Smooth muscle cell of the brain vasculature (primary cell): ENCODE results near the gene CXXC5.
A peak's percentile ranks its signal among the peaks of the same experiment; 100 is the strongest.
"Not testable (repeated sequence)": the region's sequence is repeated elsewhere in the genome, so short reads cannot be mapped to it uniquely, and the experiment has no call there.

ENCODE experiments used
- DNase-seq: peaks from one replicate; pipeline ENCODE4 v3.0.0-alpha.2; 2012; ENCODE audit warnings: low read depth, low spot score

CXXC5 gene

DNA sequence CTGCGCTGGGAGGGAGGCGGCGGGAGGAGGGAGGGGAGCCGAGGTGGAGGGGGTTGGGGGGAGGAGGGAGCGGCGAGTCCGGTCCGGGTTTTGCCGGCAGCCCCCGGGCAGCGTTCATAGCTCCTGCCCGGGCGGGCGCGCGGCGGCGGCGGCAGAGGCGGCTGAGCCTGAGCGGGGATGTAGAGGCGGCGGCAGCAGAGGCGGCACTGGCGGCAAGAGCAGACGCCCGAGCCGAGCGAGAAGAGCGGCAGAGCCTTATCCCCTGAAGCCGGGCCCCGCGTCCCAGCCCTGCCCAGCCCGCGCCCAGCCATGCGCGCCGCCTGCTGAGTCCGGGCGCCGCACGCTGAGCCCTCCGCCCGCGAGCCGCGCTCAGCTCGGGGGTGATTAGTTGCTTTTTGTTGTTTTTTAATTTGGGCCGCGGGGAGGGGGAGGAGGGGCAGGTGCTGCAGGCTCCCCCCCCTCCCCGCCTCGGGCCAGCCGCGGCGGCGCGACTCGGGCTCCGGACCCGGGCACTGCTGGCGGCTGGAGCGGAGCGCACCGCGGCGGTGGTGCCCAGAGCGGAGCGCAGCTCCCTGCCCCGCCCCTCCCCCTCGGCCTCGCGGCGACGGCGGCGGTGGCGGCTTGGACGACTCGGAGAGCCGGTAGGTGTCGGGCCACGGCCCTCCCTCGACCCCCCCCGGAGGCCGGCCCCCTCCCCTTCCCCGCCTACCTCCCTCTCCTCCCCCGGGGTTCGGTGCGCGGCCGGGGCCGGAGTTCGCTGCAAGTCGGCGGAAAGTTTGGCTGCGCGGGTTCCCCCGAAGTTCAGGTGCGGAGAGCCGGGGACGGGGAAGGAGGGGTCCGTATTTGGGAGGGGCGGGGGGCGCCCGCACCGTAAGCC is at the start of gene CXXC5:
CXXC5 (plus strand) TSS at position 145 of the 877 bp plus-strand sequence. CDS start 32,175 bp downstream, outside the sequence.
- DNase-seq = no peak

DNA sequence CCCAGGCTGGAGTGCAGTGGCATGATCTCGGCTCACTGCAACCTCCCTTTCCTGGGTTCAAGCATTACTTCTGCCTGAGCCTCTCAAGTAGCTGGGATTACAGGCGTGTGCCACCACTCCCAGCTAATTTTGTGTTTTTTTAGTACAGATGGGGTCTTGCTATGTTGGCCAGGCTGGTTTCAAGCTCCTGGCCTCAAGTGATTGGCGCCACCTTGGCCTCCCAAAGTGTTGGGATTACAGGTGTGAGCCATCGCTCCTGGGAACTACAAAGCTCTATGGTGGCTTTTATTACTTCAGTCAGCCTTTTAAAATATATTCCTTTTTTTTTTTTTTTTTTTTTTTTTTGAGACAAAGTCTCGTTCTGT is 49.6 kb upstream of the CXXC5 start:
- DNase-seq = not testable (repeated sequence)

DNA sequence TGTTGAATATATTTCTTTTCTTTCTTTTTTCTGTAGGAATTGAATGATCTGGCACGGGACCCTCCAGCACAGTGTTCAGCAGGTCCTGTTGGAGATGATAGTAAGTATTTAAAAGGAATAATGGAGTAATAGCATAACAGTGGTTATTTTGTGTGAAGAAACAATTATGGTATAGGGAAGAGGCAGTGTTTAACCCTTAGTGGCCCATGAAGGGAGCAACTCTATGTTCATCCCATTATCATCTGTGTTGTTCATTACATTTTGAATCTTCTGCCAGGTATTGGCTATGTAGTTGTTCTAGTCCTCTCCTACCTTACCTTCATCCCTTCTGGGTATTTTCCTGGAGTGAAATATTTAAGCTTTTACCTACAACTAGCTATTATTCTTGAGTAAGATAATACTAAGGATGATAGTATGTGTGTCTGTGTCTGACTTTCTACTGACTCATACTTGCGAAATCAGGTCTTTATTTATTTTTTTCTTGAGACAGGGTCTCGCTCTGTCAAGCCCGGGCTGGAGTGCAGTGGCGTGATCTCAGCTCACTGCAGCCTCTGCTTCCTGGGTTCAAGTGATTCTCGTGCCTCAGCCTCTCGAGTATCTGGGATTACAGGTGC is 47.7 kb upstream of the CXXC5 start:
- peak; percentile 6 for DNase-seq

DNA sequence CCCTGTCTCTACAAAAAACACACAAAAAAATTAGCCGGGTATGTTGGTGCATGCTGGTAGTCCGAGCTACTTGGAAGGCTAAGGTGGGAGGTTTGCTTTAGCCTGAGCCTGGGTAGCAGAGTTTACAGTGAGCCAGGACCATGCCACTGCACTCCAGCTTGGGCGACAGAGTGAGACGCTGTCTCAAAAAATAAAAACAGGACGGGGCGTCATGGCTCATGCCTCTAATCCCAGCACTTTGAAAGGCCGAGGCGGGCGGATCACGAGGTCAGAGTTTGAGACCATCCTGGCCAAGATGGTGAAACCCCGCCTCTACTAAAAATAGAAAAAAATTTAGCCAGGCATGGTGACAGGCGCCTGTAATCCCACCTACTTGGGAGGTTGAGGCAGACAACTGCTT is 46.7 kb upstream of the CXXC5 start:
- DNase-seq = no peak

DNA sequence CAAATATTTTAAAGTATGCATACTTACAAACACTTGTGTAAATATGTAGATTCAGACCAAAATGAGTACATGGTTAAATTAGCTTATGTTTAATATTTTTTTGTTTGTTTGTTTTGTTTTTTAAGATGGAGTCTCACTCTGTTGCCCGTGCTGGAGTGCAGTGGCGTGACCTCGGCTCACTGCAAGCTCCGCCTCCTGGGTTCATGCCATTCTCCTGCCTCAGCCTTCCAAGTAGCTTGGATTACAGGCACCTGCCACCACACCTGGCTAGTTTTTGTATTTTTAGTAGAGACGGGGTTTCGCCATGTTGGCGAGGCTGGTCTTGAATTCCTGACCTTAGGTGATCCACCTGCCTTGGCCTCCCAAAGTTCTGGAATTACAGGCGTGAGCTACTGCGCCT is 46.2 kb upstream of the CXXC5 start:
- not testable (repeated sequence) for DNase-seq

DNA sequence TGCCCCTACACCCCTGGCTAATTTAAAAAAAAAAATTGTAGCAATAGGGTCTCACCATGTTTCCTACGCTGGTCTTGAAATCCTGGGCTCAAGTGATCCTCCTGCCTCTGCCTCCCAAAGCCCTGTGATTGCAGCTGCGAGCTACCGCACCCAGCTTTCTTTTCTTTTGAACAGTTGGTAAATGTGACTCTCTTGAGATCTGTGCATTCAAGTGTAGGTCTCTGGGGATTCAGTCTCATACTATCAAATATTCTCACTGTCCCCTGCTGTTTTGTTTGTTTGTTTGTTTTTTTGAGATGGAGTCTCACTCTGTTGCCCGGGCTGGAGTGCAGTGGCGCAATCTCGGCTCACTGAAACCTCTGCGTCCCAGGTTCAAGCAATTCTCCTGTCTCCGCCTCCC is 42.3 kb upstream of the CXXC5 start:
- no peak for DNase-seq

DNA sequence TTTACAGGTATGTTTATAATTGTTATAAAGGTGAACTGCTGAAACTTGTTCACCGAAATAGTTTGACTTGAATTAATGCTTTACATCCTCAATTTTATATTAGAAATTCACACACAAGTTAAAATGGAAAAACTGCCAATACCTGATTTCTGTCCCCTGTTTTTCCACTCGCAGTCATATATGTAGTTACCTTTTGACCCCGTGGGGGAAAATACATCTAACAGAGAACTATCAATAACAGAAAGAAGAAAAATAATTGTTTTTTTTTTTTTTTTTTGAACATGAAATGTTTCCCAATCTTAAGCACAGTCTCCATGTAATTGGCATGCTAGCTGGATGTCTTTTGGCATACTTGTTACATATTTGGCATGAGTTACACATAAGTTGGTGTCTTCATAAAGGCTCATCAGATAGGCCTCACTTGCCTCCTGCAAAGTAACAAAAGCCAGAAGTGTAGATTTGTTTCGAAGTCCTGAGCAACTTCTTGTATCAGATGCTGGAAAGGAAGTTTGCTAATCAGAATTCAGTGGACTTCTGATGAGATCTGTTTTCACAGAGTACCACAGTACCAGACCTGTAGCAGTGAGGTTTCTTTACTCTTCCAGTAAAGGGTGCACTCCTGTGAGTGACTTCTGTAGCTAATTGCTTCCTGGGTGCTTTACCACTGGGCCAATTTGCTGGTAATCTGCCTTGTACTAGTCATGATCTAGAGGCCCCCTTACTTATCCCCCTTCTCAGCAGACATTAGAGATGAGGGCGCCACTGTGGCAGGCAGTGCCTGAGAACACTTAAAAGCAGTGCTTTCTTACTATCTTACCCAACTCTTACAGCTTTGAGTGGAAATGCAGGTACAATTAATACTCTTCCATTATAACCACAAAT is 36.2 kb upstream of the CXXC5 start:
- no peak for DNase-seq

DNA sequence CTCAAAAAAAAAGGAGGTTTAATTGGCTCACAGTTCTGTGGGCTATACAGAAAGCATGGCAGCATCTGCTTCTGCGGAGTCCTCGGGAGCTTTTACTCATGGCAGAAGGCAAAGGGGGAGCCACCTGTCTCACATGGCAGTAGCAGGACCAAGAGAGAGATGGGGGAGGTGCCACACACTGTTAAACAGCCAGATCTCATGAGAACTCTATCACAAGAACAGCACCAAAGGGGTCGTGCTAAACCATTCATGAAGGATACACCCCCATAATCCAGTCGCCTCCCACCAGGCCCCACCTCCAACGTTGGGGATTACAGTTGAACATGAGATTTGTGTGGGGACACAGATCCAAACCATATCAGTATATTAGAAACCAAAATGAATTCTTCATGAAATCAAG is 28.3 kb upstream of the CXXC5 start:
- DNase-seq = no peak

DNA sequence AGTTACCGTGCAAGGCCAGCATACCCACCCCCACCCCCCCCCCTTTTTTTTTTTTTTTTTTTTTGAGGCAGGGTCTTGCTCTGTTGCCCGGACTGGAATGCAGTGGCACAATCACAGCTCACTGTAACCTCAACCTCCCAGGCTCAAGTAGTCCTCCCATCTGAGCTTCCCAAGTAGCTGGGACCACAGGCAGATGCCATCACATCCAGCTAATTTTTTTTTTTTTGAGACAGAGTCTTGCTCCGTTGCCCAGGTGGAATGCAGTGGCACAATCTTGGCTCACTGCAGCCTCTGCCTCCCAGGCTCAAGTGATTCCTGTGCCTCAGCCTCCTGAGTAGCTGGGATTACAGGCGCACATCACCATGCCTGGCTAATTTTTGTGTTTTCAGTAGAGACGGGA is 22.8 kb upstream of the CXXC5 start:
- DNase-seq = not testable (repeated sequence)

DNA sequence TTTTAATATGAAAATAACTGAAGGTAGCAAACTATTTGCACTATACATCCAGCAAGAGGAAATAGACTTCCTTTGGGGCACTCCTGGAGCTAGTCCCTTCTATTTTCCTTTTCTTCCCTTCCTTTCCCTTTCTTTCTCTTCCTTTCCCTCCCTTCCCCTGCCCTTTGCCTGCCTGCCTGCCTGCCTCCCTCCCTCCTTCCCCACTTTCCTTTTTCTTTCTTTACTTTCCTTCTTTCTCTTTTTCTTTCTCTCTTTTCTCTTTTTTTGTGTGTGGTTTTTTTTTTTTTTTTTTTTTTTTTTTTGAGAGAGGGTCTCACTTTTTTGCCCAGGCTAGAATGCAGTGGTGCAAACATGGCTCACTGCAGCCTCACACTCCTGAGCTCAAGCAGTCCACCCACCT is 17.3 kb upstream of the CXXC5 start:
- no peak for DNase-seq

DNA sequence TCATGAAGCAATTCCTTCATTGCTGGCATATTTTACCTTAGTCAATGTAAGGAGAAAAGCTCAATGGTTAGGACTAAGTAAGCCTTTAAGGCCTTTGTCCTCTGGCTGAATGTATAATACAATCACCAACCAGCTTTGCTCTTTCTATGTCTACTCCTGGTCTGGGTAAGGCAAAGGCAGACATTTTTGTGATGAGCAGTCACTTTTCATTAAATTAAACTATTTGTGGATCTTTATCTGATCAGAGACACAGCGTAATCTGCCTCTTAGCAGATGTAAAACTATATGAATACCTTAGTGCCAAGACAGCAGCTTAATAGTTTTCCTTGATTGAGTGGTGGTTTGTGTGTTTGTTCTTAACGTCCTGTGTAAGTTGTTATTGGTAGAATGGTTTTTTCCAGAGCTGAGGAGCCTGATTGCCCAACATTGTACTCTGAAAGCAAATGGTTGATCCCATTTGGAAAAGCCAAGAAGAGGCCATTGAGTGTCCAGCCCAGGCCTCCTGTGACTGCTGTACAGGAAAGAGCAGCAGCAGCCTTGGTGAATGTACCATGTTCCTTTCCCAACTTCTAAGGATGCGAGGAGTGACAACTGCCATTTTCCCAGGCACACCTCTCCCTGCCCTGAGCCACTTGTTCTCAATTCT is 16.5 kb upstream of the CXXC5 start:
- DNase-seq = no peak

DNA sequence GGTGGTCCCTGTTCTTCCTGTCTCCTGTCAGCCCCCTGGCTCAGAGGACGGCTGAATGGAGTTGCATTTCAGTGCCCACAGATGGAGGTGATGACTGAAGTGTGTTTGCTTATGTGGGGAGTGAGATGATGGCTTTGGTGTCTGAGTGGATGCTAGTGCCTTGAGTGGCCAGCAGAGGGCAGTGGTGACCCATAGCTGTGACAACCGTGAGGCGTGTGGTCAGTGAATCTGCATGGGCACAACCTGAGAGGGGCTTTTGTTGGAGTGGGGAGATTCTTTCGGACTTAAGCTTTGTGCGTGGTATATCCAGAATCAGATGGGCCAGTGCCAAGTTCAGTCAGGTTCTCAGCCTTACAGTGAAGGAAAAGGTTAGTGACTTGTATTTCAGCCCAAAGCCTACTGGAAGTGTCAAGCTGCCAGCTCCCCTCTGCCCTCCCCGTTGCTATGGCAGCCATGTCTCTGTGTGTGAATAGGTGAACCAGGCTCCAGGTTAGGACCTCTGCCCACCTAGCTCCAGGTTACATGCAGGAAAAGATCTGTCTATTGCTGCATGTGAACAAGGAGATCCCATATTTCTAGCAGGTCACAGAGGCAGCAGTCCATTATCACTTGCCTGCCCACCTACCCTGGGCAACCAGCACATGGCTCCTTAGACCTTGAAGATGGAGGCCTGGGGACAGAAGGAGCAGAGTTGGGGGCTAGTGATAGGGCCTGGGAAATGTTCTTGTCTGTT is 14.7 kb upstream of the CXXC5 start:
- DNase-seq = no peak

DNA sequence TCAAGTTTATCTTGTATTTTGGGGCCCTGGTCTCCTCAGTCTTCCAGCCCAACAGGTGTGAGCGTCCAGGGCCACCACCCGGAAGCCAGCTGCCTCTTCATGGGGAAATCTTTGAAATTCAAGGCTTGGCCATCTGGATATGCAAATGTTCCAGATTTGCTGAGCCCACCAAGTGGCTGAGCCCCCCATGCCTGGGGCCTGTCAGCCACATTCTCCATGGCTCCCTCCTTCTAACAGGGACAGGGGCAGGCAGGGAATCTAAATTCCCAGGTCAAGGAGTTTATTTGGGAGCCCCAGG is 14.2 kb upstream of the CXXC5 start:
- no peak for DNase-seq

DNA sequence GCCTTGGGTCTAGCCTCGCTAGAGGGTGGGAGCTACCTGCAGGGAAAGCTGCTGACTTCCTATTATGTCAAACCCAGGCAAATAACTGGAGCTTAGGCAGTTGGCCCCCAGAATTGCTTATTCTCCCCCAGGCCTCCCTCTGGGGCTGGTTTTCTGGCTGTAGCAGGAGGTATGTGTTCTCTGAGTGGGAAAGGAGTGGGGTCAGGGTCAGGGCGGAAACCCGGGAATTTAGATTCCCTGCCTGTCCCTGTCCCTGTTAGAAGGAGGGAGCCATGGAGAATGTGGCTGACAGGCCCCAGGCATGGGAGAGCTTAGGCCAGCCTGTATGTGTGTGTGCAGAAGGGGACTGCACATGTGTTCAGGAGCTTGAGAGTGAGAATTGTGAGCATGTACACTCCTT is 13.6 kb upstream of the CXXC5 start:
- no peak for DNase-seq

DNA sequence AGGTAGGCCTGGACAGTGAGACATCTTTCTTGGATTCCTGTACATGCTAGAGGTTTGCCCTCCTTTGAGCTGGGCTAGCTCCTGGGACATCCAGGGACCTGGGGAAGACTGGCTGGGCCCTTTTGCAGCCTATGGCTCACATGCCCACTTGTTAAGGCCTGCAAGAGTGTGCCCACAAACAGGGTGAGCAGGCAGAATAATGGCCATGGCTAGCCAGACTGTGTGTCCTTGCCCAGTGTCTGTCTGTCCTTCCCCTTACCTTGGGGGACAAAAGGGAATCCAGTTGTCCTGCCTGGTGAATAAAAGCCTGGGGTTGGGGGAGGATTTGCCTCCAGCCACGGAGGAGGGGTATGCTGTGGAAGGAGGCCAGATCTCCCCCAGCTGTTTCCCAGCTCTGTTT is 13.0 kb upstream of the CXXC5 start:
- no peak for DNase-seq

DNA sequence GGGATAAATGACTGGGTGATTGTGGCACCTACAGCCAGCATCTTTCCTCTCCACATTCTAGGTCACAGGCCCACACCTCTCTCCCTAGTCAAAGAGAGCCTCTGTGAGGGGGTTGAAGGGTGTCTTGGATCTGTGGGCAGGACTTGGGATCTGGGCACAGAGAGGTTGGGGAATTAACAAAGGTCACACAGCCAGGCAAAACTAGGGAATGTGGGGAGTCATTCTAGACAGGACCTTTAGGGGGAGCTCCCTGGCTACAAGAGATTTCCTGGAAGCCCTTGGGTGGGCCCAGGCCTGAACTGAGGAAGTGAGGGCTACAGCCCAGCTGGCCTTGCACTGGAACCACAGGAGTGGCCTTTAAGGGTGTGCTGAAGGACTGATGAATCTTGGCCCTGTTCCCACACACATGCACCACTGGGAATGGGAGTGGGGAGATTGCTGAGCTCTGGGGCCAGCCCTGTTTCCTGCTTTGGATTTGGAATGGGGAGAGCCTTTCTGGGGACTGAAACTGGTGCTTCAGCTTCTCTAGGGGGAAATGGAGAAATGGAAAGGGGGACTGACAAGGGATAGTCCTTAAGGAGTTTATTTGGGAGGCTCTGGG is 12.4 kb upstream of the CXXC5 start:
- DNase-seq = peak; percentile 91

DNA sequence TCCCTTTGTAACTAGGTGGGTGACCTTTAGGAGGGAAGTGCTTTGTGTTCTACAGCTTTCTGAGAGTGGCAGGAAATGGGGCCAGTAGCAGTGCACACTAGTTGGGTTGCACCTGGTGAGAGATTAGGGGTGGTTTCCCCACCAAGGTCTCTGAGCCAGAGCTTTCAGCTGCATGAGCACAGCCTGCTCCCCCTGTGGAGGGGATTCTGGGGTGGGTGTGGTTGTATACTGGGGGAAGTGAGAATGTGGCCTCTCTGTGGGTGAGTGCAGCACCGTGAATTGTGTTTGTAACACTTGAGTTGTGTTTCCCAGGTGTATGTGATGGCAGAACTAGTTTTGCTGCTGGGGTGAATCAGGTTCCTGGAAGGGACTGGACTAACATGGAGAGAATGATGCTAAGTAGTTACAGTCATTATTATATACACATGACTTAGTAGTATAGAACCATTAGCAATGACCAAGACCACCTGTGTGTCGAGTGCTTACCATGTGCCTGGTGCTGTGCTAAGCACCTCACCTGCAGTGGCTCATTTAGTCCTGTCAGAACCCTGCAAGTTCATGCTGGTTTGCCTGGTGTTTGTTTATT is 11.8 kb upstream of the CXXC5 start:
- no peak for DNase-seq

DNA sequence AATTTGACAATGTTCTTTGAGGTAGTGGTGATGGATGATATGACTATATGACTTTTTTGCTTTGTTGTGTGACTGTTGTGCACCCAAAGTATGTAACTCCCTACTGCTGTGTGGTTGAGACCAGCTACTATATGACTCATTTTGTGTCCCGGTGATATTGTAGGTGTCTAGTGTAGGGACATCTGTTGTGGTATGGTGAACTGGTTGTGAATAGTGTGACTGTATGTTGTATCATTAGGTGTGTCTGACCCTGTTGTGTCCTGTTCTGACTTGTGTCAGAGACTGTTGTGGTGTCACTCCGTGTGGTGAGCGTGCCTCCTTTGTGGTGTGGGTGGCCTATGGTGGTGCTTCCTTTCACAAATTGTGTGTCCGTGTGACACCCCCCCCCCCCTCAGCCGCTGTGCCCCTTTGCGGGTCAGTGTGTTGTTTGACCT is 11.2 kb upstream of the CXXC5 start:
- DNase-seq = no peak

DNA sequence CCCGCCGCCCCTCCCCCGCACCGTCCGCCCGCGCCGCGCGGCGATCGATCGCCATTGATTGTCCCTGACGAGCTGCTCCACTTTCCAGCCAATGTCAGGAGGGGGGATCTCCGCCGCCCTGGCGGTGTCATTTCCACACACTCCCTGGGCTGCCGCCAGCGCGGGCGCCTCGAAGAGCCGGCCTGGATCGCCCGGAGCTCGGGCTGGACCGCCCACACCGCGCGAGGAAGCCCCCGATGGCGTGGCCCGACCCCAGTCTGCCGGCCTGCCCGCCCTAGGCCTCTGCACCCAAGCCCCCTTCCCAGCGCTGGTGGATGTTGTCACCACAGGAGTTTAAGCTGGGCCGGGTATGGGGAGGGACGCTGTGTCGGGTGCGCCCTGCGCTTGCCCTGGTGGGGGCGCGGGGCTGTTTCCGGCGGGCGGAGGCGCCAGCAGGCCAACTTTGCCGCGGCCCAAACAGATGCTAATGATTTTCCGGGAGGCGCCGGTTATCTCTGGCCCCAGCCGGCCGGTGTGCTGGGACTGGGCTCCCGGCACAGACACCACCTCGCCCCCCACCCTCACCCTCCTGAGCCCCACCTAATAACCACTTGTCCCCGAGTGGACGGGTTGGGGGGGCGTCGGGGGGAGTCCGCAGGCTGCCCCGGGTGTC is 10.6 kb upstream of the CXXC5 start:
- no peak for DNase-seq
